IMR-90 (cell line): ENCODE measurements around the gene MYH9. TPM values are rescaled to one million over a fixed set of nuclear protein-coding genes. Genes with fewer than 3 reads are reported as not detected.

Experiments used
- ATAC-seq: fragments of 200-7000 bp; cut with Tn5 transposase; 2 replicates; pipeline ENCODE4 v1.9.1; 2020; ENCODE audit warnings: low read depth, mild to moderate bottlenecking, moderate library complexity
- BruUV-seq: library from RNA; stranded (reverse); fragments of 400-500 nt; replicated peaks from 2 replicates; lab custom pipeline; 2021; lab: Mats Ljungman, UMichigan
- CTCF ChIA-PET: fragments of 300-600 bp; formaldehyde crosslinking; extraction: SDS; loops from one replicate; lab custom pipeline; 2021; ENCODE audit warnings: antibody characterized with exemption; lab: Yijun Ruan, JAX
- POLR2A ChIA-PET: fragments of 300-600 bp; sonication (Branson Sonifier 250); formaldehyde crosslinking; loops from one replicate; lab custom pipeline; 2022; ENCODE audit warnings: antibody characterized with exemption; ENCODE audit not compliant: unreplicated experiment; lab: Charles Lee
- DNase-seq: peaks from one replicate; pipeline ENCODE4 v3.0.0; 2013
- H2AFZ ChIP-seq: replicated peaks from 2 replicates; pipeline ENCODE3; 2013; ENCODE audit warnings: low read length, mild to moderate bottlenecking; ENCODE audit not compliant: poor library complexity
- H2AK5ac ChIP-seq: 2 replicates; pipeline ENCODE4 v1.6.1; 2013; ENCODE audit warnings: low read depth, low read length, inconsistent platforms
- H2AK9ac ChIP-seq: replicated peaks from 2 replicates; pipeline ENCODE3; 2013; ENCODE audit warnings: mild to moderate bottlenecking, low read depth, low read length, moderate library complexity; ENCODE audit not compliant: poor library complexity
- H2BK120ac ChIP-seq: 2 replicates; pipeline ENCODE4 v1.6.1; 2013; ENCODE audit warnings: low read depth, low read length, inconsistent platforms
- H2BK15ac ChIP-seq: 3 replicates; pipeline ENCODE4 v1.6.1; 2013; ENCODE audit warnings: low read depth, low read length, inconsistent platforms
- H2BK20ac ChIP-seq: 2 replicates; pipeline ENCODE4 v1.6.1; 2013; ENCODE audit warnings: low read depth, mild to moderate bottlenecking, inconsistent platforms, low read length, moderate library complexity
- H2BK5ac ChIP-seq: 2 replicates; pipeline ENCODE4 v1.6.1; 2013; ENCODE audit warnings: mild to moderate bottlenecking, low read depth, low read length, inconsistent platforms; ENCODE audit not compliant: poor library complexity, severe bottlenecking
- H3K14ac ChIP-seq: replicated peaks from 2 replicates; pipeline ENCODE4 v1.6.1; 2013; ENCODE audit warnings: low read depth, low read length, inconsistent platforms
- H3K18ac ChIP-seq: 2 replicates; pipeline ENCODE4 v1.6.1; 2013; ENCODE audit warnings: low read depth, low read length, control low read depth
- H3K23ac ChIP-seq: 2 replicates; pipeline ENCODE4 v1.6.1; 2013; ENCODE audit warnings: low read depth, low read length, inconsistent platforms
- H3K27ac ChIP-seq: 2 replicates; pipeline ENCODE4 v1.5.1; 2013; ENCODE audit warnings: mild to moderate bottlenecking, control low read depth, low read length; ENCODE audit not compliant: insufficient read depth
- H3K27me3 ChIP-seq: 2 replicates; pipeline ENCODE4 v1.6.1; 2013; ENCODE audit warnings: low read length; ENCODE audit not compliant: control insufficient read depth, insufficient read depth
- H3K36me3 ChIP-seq: 2 replicates; pipeline ENCODE4 v1.6.1; 2013; ENCODE audit warnings: low read length, mixed read lengths; ENCODE audit not compliant: control insufficient read depth, insufficient read depth
- H3K4ac ChIP-seq: 2 replicates; pipeline ENCODE4 v1.6.1; 2013; ENCODE audit warnings: low read depth, low read length, inconsistent platforms
- H3K4me1 ChIP-seq: 2 replicates; pipeline ENCODE4 v1.6.1; 2013; ENCODE audit warnings: low read length, mixed read lengths; ENCODE audit not compliant: control insufficient read depth, insufficient read depth
- H3K4me2 ChIP-seq: 2 replicates; pipeline ENCODE4 v1.6.1; 2013; ENCODE audit warnings: low read depth, mild to moderate bottlenecking, control low read depth, low read length, moderate library complexity
- H3K4me3 ChIP-seq: 2 replicates; pipeline ENCODE4 v1.5.1; 2013; ENCODE audit warnings: low read depth, mild to moderate bottlenecking, control low read depth, low read length, moderate library complexity; ENCODE audit not compliant: insufficient read depth
- H3K56ac ChIP-seq: 2 replicates; pipeline ENCODE4 v1.6.1; 2013; ENCODE audit warnings: low read length, inconsistent platforms; ENCODE audit not compliant: insufficient read depth; ENCODE audit errors: extremely low read depth
- H3K79me1 ChIP-seq, 2 experiments: 2 replicates each; pipeline ENCODE4 v1.6.1; 2013; ENCODE audit warnings: low read length in 2 of 2, inconsistent platforms in 1 of 2, low read depth in 1 of 2
- H3K9ac ChIP-seq: 2 replicates; pipeline ENCODE4 v1.6.1; 2013; ENCODE audit warnings: low read depth, low read length, control low read depth
- H3K9me1 ChIP-seq: 2 replicates; pipeline ENCODE4 v1.6.1; 2013; ENCODE audit warnings: low read length, inconsistent platforms; ENCODE audit not compliant: insufficient read depth
- H3K9me3 ChIP-seq: 2 replicates; pipeline ENCODE4 v1.6.1; 2013; ENCODE audit warnings: low read length; ENCODE audit not compliant: control insufficient read depth, insufficient read depth
- H4K20me1 ChIP-seq: 2 replicates; pipeline ENCODE4 v1.6.1; 2013; ENCODE audit warnings: low read length, inconsistent platforms; ENCODE audit not compliant: insufficient read depth
- H4K5ac ChIP-seq: 2 replicates; pipeline ENCODE4 v1.6.1; 2013; ENCODE audit warnings: mild to moderate bottlenecking, low read depth, low read length, control low read depth
- H4K8ac ChIP-seq, 2 experiments: 2 replicates each; pipeline ENCODE4 v1.6.1; 2013; ENCODE audit warnings: low read depth in 2 of 2, low read length in 2 of 2, control low read depth in 1 of 2, inconsistent platforms in 1 of 2
- H4K91ac ChIP-seq: 2 replicates; pipeline ENCODE4 v1.6.1; 2013; ENCODE audit warnings: low read depth, low read length, inconsistent platforms; ENCODE audit not compliant: insufficient read depth
- BHLHE40 ChIP-seq: fragments of 150-350 bp; IDR thresholded peaks from 2 replicates; pipeline ENCODE4 v1.6.1; 2016; ENCODE audit warnings: mild to moderate bottlenecking, low read depth, low read length
- FOS ChIP-seq: fragments of 150-350 bp; IDR thresholded peaks from 2 replicates; pipeline ENCODE4 v1.6.1; 2016; ENCODE audit warnings: low read depth, low read length
- MAZ ChIP-seq: IDR thresholded peaks from 2 replicates; pipeline ENCODE4 v1.6.1; 2012; ENCODE audit warnings: low read depth, mild to moderate bottlenecking, low read length, improper control_type of control experiment, moderate library complexity, borderline replicate concordance
- WGBS, 2 experiments: methylation state at CpG; one replicate each; pipeline versions ENCODE4 v1.1.5 to v1.1.7; 2013; ENCODE audit warnings: missing lambda C conversion rate in 2 of 2; ENCODE audit not compliant: insufficient read length in 1 of 2; ENCODE audit errors: extremely low coverage in 2 of 2; 5-methylcytosine and 5-hydroxymethylcytosine counted together
- dilution Hi-C: fragments of 300-500 bp; cut with HindIII; formaldehyde crosslinking; loops from one replicate; pipeline ENCODE4 v1.14.3; 2018; ENCODE audit warnings: low sequenced_read_pairs; ENCODE audit not compliant: unreplicated experiment
- in situ Hi-C: fragments of 300-500 bp; cut with MboI; formaldehyde crosslinking; loops from 3 replicates; pipeline ENCODE4 v1.14.3; 2019; ENCODE audit warnings: low sequenced_read_pairs, inconsistent platforms, mixed read lengths
- intact Hi-C: fragments of 100-400 bp; cut with micrococcal nuclease; formaldehyde crosslinking; loops from 2 replicates; pipeline ENCODE4 v1.10.0; 2022
- polyA plus RNA-seq, 3 experiments: library from polyadenylated mRNA; depleted of rRNA; stranded (reverse); fragments of >200 nt; gene quantifications; 2 replicates each; pipeline ENCODE4 v1.2.3, GENCODE V29; 2012; ENCODE audit warnings: low replicate concordance in 1 of 3
- total RNA-seq: library from RNA; depleted of rRNA; stranded (reverse); fragments of >200 nt; gene quantifications from 2 replicates; pipeline ENCODE4 v1.2.3, GENCODE V29; 2012

MYH9 gene
- total and polyA plus RNA-seq, 2 of the 4 experiments (the other 2 are of a cell fraction): 475 to 554 TPM

GRCh38 chr22:36294801-36295200 is 93.0 kb downstream of the MYH9 start:
- Histone ChIP-seq H3K9ac (no peak overlapping the region), H3K9me1 (no peaks in the 10 kb centered on the region), H2AK5ac (no peak overlapping the region), H4K5ac (no peak overlapping the region), H4K8ac (no peak overlapping the region), H2BK120ac (no peak overlapping the region), H2AFZ (no peak overlapping the region), H3K27me3 (no peaks in the 10 kb centered on the region), H3K14ac (no peak overlapping the region), H4K91ac (no peak overlapping the region), H4K20me1 (peaks cover 83% of the 10 kb centered on the region), H2BK15ac (no peak overlapping the region), H3K23ac (no peak overlapping the region), H3K27ac (no peak overlapping the region), H3K9me3 (no peaks in the 10 kb centered on the region), H3K79me1 (peaks cover 61 to 79% of the 10 kb centered on the region in 2 experiments; a peak in 3 of 4 replicates), H3K4me3 (no peak overlapping the region), H3K4ac (no peak overlapping the region), H2AK9ac (no peak overlapping the region), H2BK5ac (no peak overlapping the region), H3K18ac (no peak overlapping the region), H3K36me3 (peaks cover 85% of the 10 kb centered on the region), H3K4me1 (no peaks in the 10 kb centered on the region), H2BK20ac (no peak overlapping the region), H3K4me2 (no peak overlapping the region), H3K56ac (no peak overlapping the region)
- dilution Hi-C loops: no loop called here
- DNase-seq: no peak
- CTCF ChIA-PET: no interaction called here
- ATAC-seq: no peak
- in situ Hi-C loops: no loop called here
- BruUV-seq: no TSS peak
- WGBS, 2 experiments: 91% methylated on average over 6 of the region's 11 CpGs; no CpG with 5 or more reads in 1 of the 2 experiments
- TF ChIP-seq BHLHE40: no peak
- no peak for TF ChIP-seq FOS
- no peak for TF ChIP-seq MAZ
- POLR2A ChIA-PET: no interaction called here
- intact Hi-C loops: no loop called here
